Tibial nerve (tissue), 4 donors: ENCODE results near the gene COG5.

Experiments
- EP300 ChIP-seq, 2 donors: sonication (generic); formaldehyde crosslinking; IDR thresholded peaks; one replicate each; pipeline ENCODE4 v1.6.1; 2017; ENCODE audit warnings: antibody characterized with exemption in 2 of 2, mild to moderate bottlenecking in 1 of 2
- POLR2A ChIP-seq, 2 donors: fragments of 450-650 bp; IDR thresholded peaks; one replicate each; pipeline ENCODE4 v1.6.1; 2017; ENCODE audit warnings: antibody characterized with exemption in 2 of 2, mild to moderate bottlenecking in 2 of 2, moderate library complexity in 2 of 2
- TF ChIP-seq, protein P1 (sequence below), 5 experiments: fragments of 200-600 bp in 3 of 5; fragments of 450-650 bp in 2 of 5; sonication (generic) in 3 of 5; IDR thresholded peaks; one replicate each; pipeline ENCODE4 v1.5.1; 2016 to 2019; ENCODE audit warnings: antibody characterized with exemption in 5 of 5, mild to moderate bottlenecking in 3 of 5, moderate library complexity in 2 of 5

- TF ChIP-seq, protein P1, sequence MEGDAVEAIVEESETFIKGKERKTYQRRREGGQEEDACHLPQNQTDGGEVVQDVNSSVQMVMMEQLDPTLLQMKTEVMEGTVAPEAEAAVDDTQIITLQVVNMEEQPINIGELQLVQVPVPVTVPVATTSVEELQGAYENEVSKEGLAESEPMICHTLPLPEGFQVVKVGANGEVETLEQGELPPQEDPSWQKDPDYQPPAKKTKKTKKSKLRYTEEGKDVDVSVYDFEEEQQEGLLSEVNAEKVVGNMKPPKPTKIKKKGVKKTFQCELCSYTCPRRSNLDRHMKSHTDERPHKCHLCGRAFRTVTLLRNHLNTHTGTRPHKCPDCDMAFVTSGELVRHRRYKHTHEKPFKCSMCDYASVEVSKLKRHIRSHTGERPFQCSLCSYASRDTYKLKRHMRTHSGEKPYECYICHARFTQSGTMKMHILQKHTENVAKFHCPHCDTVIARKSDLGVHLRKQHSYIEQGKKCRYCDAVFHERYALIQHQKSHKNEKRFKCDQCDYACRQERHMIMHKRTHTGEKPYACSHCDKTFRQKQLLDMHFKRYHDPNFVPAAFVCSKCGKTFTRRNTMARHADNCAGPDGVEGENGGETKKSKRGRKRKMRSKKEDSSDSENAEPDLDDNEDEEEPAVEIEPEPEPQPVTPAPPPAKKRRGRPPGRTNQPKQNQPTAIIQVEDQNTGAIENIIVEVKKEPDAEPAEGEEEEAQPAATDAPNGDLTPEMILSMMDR (IDR thresholded peaks at IDR 0.05): no peak
- no peak for TF ChIP-seq EP300 (IDR thresholded peaks at IDR 0.05)
- no peak for TF ChIP-seq POLR2A (IDR thresholded peaks at IDR 0.05)
These were observed 7.8 kb downstream of the COG5 start for GRCh38 chr7:107555893-107556292.
